NCI-H526 (cell line): ENCODE results near the gene DIPK1B.

Source experiments
- DNase-seq, 2 experiments: peaks; one replicate each; lab custom pipeline; 2025; lab: John Stamatoyannopoulos, UW

The DIPK1B gene

GRCh38 chr9:136739509-136739908 is 27.1 kb downstream of the DIPK1B start:
- DNase-seq: no peak

- DNase-seq: no peak
These were observed 27.7 kb downstream of the DIPK1B start for GRCh38 chr9:136740069-136740468.

- DNase-seq: no peak
These were observed 28.1 kb downstream of the DIPK1B start for GRCh38 chr9:136740491-136740890.

DNA sequence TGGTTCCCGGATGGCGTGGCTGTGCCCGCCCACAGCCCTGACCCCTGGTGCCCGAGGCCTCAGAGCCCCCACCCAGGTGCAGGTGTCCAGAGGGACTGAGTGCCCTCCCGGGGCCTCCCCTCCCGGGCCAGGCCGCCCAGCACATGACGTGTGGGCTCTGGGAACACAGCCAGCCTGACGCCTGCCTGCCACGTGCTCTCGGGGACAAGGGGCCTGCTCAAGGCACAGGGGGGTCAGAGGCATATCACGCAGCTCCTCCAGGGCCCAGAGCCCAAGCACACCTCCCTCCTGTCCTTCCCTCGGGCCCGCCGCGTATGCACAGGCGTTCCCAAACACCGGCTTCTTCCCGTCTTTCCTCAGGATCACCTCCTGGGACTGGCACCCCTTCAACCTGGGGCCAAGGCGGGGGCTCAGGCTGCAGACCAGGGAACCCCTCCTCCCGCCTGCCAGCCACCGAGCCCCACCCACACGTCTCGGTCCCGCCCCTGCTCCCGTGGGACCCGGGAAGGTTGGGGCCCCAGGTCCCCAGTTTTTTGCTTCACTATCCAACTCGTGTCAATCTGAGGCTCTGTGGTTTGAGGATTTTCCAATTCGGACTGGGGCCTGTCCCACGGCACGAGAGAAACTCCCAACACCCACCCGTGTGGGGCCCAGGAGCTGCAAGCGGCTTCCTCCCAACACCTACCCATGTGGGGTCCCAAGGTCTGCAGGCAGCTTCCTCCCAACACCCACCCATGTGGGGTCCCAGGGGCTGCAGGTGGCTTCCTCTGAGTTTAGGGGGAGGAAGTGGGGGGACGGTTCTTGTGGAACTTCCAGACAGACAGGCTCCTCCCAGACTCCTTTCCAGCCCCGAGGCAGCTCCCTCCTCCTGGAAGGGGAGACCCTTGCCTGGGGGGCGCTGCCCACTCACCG is 28.9 kb downstream of the DIPK1B start:
- DNase-seq: no peak

DNA sequence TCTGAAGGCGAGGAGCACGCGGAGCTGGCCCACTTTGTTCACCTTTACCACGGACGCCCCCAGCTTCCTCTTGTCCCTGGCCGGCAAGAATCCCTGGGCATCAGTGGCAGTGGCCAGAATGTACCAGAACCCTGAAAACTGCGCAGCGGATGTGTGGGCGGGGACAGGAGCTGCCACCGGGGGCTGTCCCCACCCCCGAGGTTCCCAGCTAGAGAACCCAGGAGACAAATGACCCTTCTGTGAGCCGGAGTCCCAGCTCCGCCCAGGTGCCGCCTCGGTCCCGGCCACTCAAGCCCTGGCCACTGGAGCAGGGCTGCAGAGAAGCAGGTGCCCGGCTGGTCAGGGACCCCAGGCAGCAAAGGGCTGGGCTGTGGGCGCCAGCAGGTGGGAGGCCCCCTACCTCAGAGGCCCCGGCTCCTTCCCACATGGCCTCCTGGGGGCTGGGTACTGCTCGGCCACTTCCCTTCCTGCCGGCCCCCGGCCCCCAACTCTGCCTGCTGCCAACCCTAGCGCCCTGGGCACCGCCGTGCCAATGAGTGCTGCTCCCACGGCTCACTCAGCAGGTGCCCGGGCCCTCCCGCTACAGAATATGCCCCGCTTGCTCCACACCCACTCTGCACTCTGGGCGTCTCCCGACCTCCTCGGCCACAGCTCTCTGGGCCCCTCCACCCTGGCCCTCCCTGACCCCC is 29.7 kb downstream of the DIPK1B start:
- no peak for DNase-seq

DNA sequence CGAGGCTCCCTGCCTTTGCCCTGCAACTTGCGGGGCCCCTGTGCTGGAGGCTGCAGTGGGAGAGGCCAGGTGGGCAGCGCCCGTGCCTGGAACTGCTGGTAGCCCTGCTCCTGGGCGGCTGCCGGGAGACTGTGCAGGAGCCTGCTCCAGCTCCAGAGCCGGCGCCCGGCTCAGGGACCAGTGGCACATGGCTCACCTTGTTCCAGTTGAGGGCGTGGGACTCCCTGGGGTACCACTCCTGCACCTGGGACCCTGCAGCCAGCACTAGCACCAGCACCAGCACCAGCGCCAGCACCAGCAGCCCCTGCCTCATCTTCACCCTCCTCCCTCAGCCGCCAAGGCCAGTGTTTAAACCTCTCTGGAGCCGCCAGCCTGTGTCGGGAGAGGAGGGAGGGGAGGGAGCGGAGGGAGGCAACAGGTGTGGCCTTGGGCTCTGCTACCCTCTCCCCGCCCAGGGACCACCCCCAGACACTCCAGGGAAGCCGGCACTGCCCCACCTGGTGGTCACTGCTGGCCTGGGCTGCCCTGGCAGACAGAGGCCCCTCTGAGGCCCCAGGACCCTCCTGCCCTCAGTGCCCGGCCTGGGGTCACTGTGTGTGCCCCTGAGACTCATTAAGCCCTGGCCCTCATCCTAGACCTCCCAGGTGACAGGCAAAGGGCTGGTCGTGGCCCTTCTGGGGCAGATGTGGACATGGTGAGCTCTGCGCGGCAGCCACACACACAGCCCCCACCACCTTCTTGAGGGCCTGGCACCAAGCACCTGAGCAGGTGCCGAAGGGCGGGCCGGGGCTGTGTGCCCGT is 30.4 kb downstream of the DIPK1B start, which contains the start of gene LCN10:
TSS of gene LCN10 (minus strand) at position 350 of the 801 bp plus-strand sequence. CDS start at position 313, 37 bp downstream.
- DNase-seq: peak in 1 of 2 experiments; percentile 34

- DNase-seq: no peak
These were observed 31.4 kb downstream of the DIPK1B start for GRCh38 chr9:136743639-136744211.

- DNase-seq: no peak
These were observed 32.4 kb downstream of the DIPK1B start for GRCh38 chr9:136744773-136745172.

GRCh38 chr9:136745389-136746154 is 33.2 kb downstream of the DIPK1B start:
- no peak for DNase-seq

DNA sequence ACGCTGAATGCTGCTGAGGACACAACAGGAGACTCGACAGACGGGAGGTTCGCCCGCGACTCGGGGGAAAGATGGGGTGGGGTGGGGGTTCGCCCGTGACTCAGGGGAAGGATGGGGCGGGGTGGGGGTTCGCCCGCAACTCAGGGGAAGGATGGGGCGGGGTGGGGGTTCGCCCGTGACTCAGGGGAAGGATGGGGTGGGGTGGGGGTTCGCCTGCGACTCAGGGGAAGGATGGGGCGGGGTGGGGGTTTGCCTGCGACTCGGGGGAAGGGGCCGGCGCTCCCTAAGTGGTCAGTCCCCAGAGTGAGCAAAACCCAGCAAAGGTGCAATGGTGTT is 33.8 kb downstream of the DIPK1B start:
- no peak for DNase-seq

DNA sequence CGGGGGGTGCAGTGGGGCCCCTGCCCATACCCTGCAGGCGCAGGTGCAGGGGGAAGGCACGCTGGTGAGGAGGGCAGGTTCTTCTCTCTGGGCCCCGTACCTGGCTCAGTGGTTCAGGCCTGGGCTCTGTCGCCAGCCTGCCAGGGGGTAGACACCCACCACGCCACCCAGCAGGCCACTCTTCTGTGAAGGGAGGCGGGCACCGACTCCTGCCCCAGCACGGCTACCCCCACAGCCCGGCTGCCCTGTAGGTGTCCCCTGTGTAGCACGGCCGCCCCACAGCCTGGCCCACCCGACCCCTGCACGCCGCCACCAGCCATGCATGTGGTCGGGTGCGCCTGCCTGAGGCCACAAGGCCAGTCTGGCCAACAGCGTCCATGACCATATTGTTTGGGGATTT is 34.2 kb downstream of the DIPK1B start:
- DNase-seq: no peak

DNA sequence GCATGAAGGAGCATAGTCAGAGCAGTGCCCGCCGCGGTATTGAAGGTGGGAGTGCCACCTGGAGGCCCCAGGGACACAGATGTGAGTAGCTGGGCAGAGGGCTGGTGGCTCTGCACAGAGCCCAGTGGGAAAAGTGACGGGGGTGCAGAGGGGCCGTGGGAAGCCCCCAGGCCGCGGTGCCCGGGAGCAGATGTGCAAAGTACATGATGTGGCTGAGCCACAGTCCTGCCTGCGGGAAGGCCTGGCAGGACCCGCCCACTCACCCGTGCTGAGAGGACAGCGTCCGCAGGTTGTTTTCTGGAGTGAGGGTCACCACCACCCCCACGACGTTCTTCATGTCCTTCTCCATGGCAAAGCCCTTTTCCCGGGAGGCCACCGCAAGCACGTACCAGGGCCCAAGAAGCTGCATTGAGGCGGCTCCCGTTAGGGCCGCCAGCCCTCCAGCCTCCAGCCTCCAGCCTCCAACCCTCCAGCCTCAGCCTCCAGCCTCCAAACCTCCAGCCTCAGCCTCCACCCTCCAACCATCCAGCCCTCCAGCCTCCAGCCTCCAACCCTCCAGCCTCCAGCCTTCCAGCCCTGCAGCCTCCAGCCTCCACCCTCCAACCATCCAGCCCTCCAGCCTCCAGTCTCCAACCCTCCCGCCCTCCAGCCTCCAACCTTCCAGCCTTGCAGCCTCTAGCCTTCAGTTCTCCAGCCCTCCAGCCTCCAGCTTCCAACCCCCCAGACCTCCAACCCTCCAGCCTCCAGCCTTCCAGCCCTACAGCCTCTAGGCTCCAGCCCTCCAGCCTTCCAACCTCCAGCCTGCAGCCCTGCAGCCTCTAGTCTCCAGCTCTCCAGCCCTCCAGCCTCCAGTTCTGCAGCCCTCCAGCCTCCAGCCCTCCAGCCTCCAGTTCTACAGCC is 35.0 kb downstream of the DIPK1B start:
- no peak for DNase-seq

GRCh38 chr9:136748201-136748600 is 35.8 kb downstream of the DIPK1B start, which contains the start of gene LCN6:
TSS of gene LCN6 (minus strand) at chr9:136748525. CDS start at chr9:136748483, 42 bp downstream.
- no peak for DNase-seq

DNA sequence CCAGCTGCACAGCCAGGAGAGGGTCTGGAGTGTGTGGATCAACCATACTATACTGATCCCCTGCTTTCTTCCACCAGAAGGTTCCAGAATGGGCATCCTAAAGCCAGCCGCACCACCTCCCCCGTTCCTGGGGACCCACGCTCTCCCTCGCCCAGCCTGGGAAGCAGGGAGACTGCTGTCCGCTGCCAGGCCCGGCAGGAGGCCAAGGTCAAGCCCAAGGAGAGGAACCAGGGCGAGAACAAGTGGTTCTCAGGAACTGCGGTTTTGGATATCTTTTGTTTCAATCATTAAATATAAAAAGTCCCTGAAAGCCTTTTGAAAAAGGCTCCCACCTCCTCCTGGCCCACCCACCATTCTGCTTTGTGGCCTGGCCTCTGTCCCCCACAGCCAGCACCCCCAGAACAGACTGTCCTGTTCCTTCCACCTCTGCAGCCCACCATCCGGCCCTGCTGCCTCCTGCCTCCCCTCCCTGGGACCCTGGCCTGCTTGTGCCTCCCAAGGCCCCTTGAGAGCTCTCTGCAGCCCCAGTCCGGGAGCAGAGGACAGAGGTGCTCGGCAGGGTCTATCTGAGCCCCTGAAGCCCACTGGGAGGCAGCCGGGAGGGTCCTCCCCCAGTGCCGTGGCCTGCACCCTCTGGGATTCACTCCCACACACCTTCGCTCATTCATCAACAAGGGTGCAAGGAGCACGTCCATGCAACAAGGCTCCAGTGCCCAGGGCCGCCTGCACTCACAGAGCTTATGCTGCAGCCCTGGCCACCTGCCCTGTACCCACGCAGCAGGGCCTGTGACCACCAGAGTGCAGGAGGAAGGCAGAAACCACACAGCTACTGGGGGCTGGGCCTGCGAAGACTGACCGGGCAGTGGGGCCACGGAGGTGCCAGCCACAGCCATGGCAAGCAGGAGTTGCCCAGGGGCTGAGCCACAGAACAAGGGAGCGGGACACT is 36.6 kb downstream of the DIPK1B start:
- DNase-seq: no peak

- no peak for DNase-seq
These were observed 38.2 kb downstream of the DIPK1B start for GRCh38 chr9:136750526-136750925.

DNA sequence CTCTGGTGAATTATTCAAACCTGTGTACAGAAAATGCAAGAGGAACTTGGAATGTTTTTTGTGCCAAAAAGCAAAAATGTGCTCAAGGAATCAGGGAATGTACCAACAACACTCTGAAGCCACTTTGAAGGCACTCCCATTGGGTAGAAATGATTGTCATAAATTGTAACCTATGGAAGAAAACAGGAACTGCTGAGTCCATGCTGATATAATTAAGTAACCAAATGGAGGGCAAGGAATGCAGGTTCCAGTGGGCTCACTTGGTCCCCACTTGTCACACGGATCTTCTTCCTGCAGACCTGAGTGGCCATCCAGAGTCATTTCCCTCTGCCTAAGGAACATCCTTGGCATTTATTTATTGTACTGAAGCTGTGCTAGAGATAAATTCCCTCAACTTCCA is 38.9 kb downstream of the DIPK1B start:
- no peak for DNase-seq

DNA sequence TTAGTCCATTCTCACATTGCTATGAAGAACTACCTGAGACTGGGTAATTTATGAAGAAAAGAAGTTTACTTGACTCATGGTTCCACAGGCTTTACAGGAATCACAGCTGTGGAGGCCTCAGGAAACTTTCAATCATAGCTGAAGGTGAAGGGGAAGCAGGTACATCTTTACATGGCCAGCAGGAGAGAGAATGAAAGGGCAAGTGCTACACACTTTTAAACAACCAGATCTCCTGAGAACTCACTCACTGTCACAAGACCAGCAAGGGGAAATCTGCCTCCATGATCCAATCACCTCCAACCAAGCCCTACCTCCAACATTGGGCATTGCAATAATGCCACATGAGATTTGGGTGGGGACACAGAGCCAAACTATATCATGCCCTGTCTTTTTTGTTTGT is 39.4 kb downstream of the DIPK1B start:
- DNase-seq: no peak

DNA sequence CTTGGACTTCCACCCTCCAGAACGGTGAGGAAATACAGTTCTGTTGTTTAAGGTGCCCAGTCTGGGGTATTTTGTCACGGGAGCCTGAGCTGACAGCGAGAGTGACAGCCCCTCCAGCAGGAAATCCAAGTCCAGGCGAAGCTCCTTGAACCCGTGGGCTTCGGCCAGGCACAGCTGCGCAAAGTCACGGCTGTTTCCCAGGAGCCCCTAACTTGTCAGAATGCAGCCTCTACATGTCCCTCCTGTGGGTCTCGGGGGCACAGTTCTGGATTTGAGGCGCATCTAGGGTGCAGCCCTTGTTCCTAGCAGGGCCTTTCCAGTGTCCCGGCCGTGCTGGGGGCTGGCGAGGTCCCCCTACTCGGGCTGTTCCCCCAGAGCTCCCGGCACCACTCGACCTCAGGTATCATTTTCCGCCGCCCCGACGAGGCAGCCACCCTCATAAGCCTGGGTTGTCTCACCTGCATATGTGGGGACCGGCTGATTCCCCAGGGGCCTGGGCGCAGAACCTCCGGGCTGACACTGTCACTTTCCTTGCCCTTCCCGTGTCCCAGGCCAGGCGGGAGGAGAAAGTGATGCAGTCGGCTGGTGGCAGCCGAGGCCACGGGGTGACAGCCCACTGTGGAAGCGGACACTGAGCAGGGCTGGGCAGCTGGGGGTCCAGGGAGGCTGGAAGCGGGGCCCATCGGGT is 41.1 kb downstream of the DIPK1B start:
- DNase-seq: no peak
